ENCODE results near the gene WAC.
A peak's percentile ranks its signal among the peaks of the same experiment; 100 is the strongest.

Gene WAC

GRCh38 chr10:28666751-28667467 is 134.0 kb downstream of the WAC start:
- no peak for DNase-seq (ENCODE audit: low read depth in 2 of 2)

- peak; percentile 33 to 48 for DNase-seq (ENCODE audit: low read depth in 2 of 2)
Measured at GRCh38 chr10:28668363-28669226, 135.7 kb downstream of the WAC start.

GRCh38 chr10:28669227-28670173 is 136.6 kb downstream of the WAC start:
- no peak for DNase-seq (ENCODE audit: low read depth in 2 of 2)
